SW480 (cell line): ENCODE data around the gene UBR3.

Source experiments
- DNase-seq: peaks from one replicate; pipeline ENCODE4 v3.0.0-alpha.2; 2016; ENCODE audit warnings: low spot score

The UBR3 gene

GRCh38 chr2:170047331-170048065 lies 220.2 kb downstream of the UBR3 start:
- no peak for DNase-seq

- DNase-seq, result no peak
These were observed 224.9 kb downstream of the UBR3 start for GRCh38 chr2:170052151-170052550.

GRCh38 chr2:170054997-170055396 lies 227.7 kb downstream of the UBR3 start:
- no peak for DNase-seq

GRCh38 chr2:170056900-170057299 lies 229.6 kb downstream of the UBR3 start:
- no peak for DNase-seq

- DNase-seq, result no peak
These were observed 236.4 kb downstream of the UBR3 start for GRCh38 chr2:170063456-170064235.

GRCh38 chr2:170070778-170071177 lies 243.5 kb downstream of the UBR3 start:
- DNase-seq, result no peak

- no peak for DNase-seq
These were observed 246.0 kb downstream of the UBR3 start for GRCh38 chr2:170073288-170073687.

GRCh38 chr2:170076189-170076588 lies 248.9 kb downstream of the UBR3 start:
- no peak for DNase-seq

GRCh38 chr2:170077830-170078569 lies 250.7 kb downstream of the UBR3 start:
- no peak for DNase-seq

- peak; percentile 28 for DNase-seq
These were observed 257.7 kb downstream of the UBR3 start for GRCh38 chr2:170084820-170085491.

GRCh38 chr2:170086117-170086688 lies 258.9 kb downstream of the UBR3 start:
- no peak for DNase-seq

GRCh38 chr2:170086751-170087412 lies 259.6 kb downstream of the UBR3 start:
- no peak for DNase-seq

GRCh38 chr2:170087413-170087793 lies 260.1 kb downstream of the UBR3 start:
- DNase-seq, result no peak

GRCh38 chr2:170088776-170089175 lies 261.5 kb downstream of the UBR3 start:
- DNase-seq, result no peak

- DNase-seq, result no peak
These were observed 263.0 kb downstream of the UBR3 start for GRCh38 chr2:170090229-170090628.

- DNase-seq, result no peak
These were observed 264.2 kb downstream of the UBR3 start for GRCh38 chr2:170091436-170091835.

- no peak for DNase-seq
These were observed 265.3 kb downstream of the UBR3 start for GRCh38 chr2:170092436-170093060.

- no peak for DNase-seq
These were observed 268.1 kb downstream of the UBR3 start for GRCh38 chr2:170095380-170095779.

GRCh38 chr2:170098626-170099312 lies 271.5 kb downstream of the UBR3 start:
- no peak for DNase-seq

- no peak for DNase-seq
These were observed 274.5 kb downstream of the UBR3 start for GRCh38 chr2:170101789-170102188.
